OCI-LY7 (cell line): ENCODE data around the gene CCDC148.

ENCODE experiments used
- CTCF ChIP-seq: fragments of 200-600 bp; sonication (generic); conservative IDR thresholded peaks from 2 replicates; pipeline ENCODE4 v1.5.1; 2014; ENCODE audit warnings: mild to moderate bottlenecking, antibody characterized with exemption, low read length, moderate library complexity, mixed read lengths
- EZH2phosphoT487 ChIP-seq: fragments of 200-600 bp; sonication (generic); IDR thresholded peaks from 2 replicates; pipeline ENCODE4 v1.6.1; 2018; ENCODE audit warnings: low read depth, borderline replicate concordance, mild to moderate bottlenecking, mixed run types, antibody characterized with exemption, low read length, moderate library complexity, mixed read lengths

- TF ChIP-seq CTCF (no peak), EZH2phosphoT487 (no peak)
These were observed 182.8 kb downstream of the CCDC148 start for GRCh38 chr2:158273791-158274190.
